ENCODE measurements around the gene TMEM151B.
A peak's percentile ranks its signal among the peaks of the same experiment; 100 is the strongest.

Gene TMEM151B

GRCh38 chr6:44269921-44270525 is at the start of gene TMEM151B:
Gene TMEM151B (plus strand): TSS chr6:44270450. CDS start chr6:44270743, 293 bp downstream.
- DNase-seq (ENCODE audit: low spot score in 2 of 2), result peak in 1 of 2 experiments; percentile 20
- Histone ChIP-seq H3K36me3 (replicated peaks) (no peaks in the 10 kb centered on the region), H3K9me3 (no peaks in the 10 kb centered on the region), H3K4me3 (peak within 1 kb of the TSS; percentile 13; the same call in 1 of the 2 replicates), H3K4me1 (peaks cover 3% of the 10 kb centered on the region), H3K27me3 (ENCODE audit: low read depth) (peaks cover 7% of the 10 kb centered on the region)
- in situ Hi-C loops (cut with MboI; ENCODE audit: low sequenced_read_pairs), result loop anchor here (5.0 kb wide), 1 partner anchor 67 kb away; no protein-coding TSS in a partner anchor

GRCh38 chr6:44220913-44221290 is 49.3 kb upstream of the TMEM151B start:
- DNase-seq (ENCODE audit: low spot score in 2 of 2), result no peak
- H3K4me1 ChIP-seq, result peaks cover 35% of the 10 kb centered on the region
- in situ Hi-C loops (cut with MboI; ENCODE audit: low sequenced_read_pairs), result no loop called here
- no peaks in the 10 kb centered on the region for H3K36me3 ChIP-seq (replicated peaks)
- no peak overlapping the region for H3K4me3 ChIP-seq
- no peaks in the 10 kb centered on the region for H3K27me3 ChIP-seq (ENCODE audit: low read depth)
- H3K9me3 ChIP-seq, result no peaks in the 10 kb centered on the region

GRCh38 chr6:44221291-44221960 is 48.8 kb upstream of the TMEM151B start:
- no peak overlapping the region for H3K4me3 ChIP-seq
- in situ Hi-C loops (cut with MboI; ENCODE audit: low sequenced_read_pairs), result no loop called here
- peaks cover 37% of the 10 kb centered on the region for H3K4me1 ChIP-seq
- H3K36me3 ChIP-seq (replicated peaks), result no peaks in the 10 kb centered on the region
- peak; percentile 59 to 86 for DNase-seq (ENCODE audit: low spot score in 2 of 2)
- no peaks in the 10 kb centered on the region for H3K27me3 ChIP-seq (ENCODE audit: low read depth)
- H3K9me3 ChIP-seq, result no peaks in the 10 kb centered on the region

- Histone ChIP-seq H3K4me3 (no peak overlapping the region), H3K4me1 (peaks cover 37% of the 10 kb centered on the region), H3K36me3 (replicated peaks) (no peaks in the 10 kb centered on the region), H3K27me3 (ENCODE audit: low read depth) (no peaks in the 10 kb centered on the region), H3K9me3 (no peaks in the 10 kb centered on the region)
- no peak for DNase-seq (ENCODE audit: low spot score in 2 of 2)
- in situ Hi-C loops (cut with MboI; ENCODE audit: low sequenced_read_pairs), result no loop called here
Measured at GRCh38 chr6:44221961-44222335, 48.3 kb upstream of the TMEM151B start.

- Histone ChIP-seq H3K27me3 (ENCODE audit: low read depth) (no peaks in the 10 kb centered on the region), H3K9me3 (no peaks in the 10 kb centered on the region), H3K4me3 (peak overlapping the region; percentile 45), H3K4me1 (peaks cover 37% of the 10 kb centered on the region), H3K36me3 (replicated peaks) (peaks cover 4% of the 10 kb centered on the region)
- in situ Hi-C loops (cut with MboI; ENCODE audit: low sequenced_read_pairs), result no loop called here
- DNase-seq (ENCODE audit: low spot score in 2 of 2), result no peak
Measured at GRCh38 chr6:44222486-44223318, 47.5 kb upstream of the TMEM151B start.

- H3K27me3 ChIP-seq (ENCODE audit: low read depth), result no peaks in the 10 kb centered on the region
- DNase-seq (ENCODE audit: low spot score in 2 of 2), result peak; percentile 79 to 94
- in situ Hi-C loops (cut with MboI; ENCODE audit: low sequenced_read_pairs), result no loop called here
Measured at GRCh38 chr6:44223319-44224028, 46.8 kb upstream of the TMEM151B start, which contains the start of gene SLC29A1. Gene SLC29A1 (plus strand): TSS chr6:44223595. CDS start chr6:44227314, 3,719 bp downstream.

GRCh38 chr6:44224029-44224964 is 46.0 kb upstream of the TMEM151B start:
- H3K4me1 ChIP-seq, result peaks cover 25% of the 10 kb centered on the region
- DNase-seq (ENCODE audit: low spot score in 2 of 2), result peak; percentile 40 to 70
- in situ Hi-C loops (cut with MboI; ENCODE audit: low sequenced_read_pairs), result no loop called here

More at GRCh38 chr6:44223319-44224028, 46.8 kb upstream of the TMEM151B start, which contains the start of gene SLC29A1:
- Histone ChIP-seq H3K9me3 (no peaks in the 10 kb centered on the region), H3K4me3 (peak within 1 kb of the TSS; percentile 45), H3K36me3 (replicated peaks) (peaks cover 10% of the 10 kb centered on the region), H3K4me1 (peaks cover 32% of the 10 kb centered on the region)

GRCh38 chr6:44224965-44225305 is 45.3 kb upstream of the TMEM151B start:
- Histone ChIP-seq H3K4me3 (peak overlapping the region; percentile 45), H3K27me3 (ENCODE audit: low read depth) (no peaks in the 10 kb centered on the region), H3K36me3 (replicated peaks) (peaks cover 24% of the 10 kb centered on the region), H3K4me1 (peaks cover 24% of the 10 kb centered on the region), H3K9me3 (no peaks in the 10 kb centered on the region)
- in situ Hi-C loops (cut with MboI; ENCODE audit: low sequenced_read_pairs), result no loop called here
- DNase-seq (ENCODE audit: low spot score in 2 of 2), result no peak

More at GRCh38 chr6:44224029-44224964, 46.0 kb upstream of the TMEM151B start:
- no peaks in the 10 kb centered on the region for H3K9me3 ChIP-seq
- peak overlapping the region; percentile 45 for H3K4me3 ChIP-seq
- H3K36me3 ChIP-seq (replicated peaks), result peaks cover 18% of the 10 kb centered on the region
- no peaks in the 10 kb centered on the region for H3K27me3 ChIP-seq (ENCODE audit: low read depth)

- in situ Hi-C loops (cut with MboI; ENCODE audit: low sequenced_read_pairs), result no loop called here
- H3K9me3 ChIP-seq, result no peaks in the 10 kb centered on the region
- no peak for DNase-seq (ENCODE audit: low spot score in 2 of 2)
- no peaks in the 10 kb centered on the region for H3K27me3 ChIP-seq (ENCODE audit: low read depth)
- H3K36me3 ChIP-seq (replicated peaks), result peaks cover 30% of the 10 kb centered on the region
- no peak overlapping the region for H3K4me3 ChIP-seq
- H3K4me1 ChIP-seq, result peaks cover 24% of the 10 kb centered on the region
Measured at GRCh38 chr6:44225579-44226325, 44.5 kb upstream of the TMEM151B start.

- Histone ChIP-seq H3K27me3 (ENCODE audit: low read depth) (no peaks in the 10 kb centered on the region), H3K4me1 (peaks cover 24% of the 10 kb centered on the region), H3K36me3 (replicated peaks) (peaks cover 38% of the 10 kb centered on the region), H3K9me3 (no peaks in the 10 kb centered on the region), H3K4me3 (no peak overlapping the region)
- DNase-seq (ENCODE audit: low spot score in 2 of 2), result no peak
- in situ Hi-C loops (cut with MboI; ENCODE audit: low sequenced_read_pairs), result no loop called here
Measured at GRCh38 chr6:44226368-44227147, 43.7 kb upstream of the TMEM151B start.

GRCh38 chr6:44227148-44227793 is 43.0 kb upstream of the TMEM151B start:
- Histone ChIP-seq H3K4me1 (peaks cover 22% of the 10 kb centered on the region), H3K9me3 (no peaks in the 10 kb centered on the region), H3K27me3 (ENCODE audit: low read depth) (no peaks in the 10 kb centered on the region), H3K4me3 (no peak overlapping the region), H3K36me3 (replicated peaks) (peaks cover 45% of the 10 kb centered on the region)
- in situ Hi-C loops (cut with MboI; ENCODE audit: low sequenced_read_pairs), result no loop called here
- DNase-seq (ENCODE audit: low spot score in 2 of 2), result no peak

Measured in HAP-1 (cell line).